H1 (cell line): ENCODE results near the gene FLT4. TPM values are rescaled to one million over a fixed set of nuclear protein-coding genes. Genes with fewer than 3 reads are reported as not detected.

Experiments
- CTCF ChIA-PET: fragments of 300-600 bp; sonication (Branson Sonifier 250); formaldehyde crosslinking; loops from one replicate; lab custom pipeline; 2021; ENCODE audit not compliant: partially characterized antibody; lab: Charles Lee
- POLR2A ChIA-PET: fragments of 300-600 bp; sonication (Branson Sonifier 250); formaldehyde crosslinking; loops from one replicate; lab custom pipeline; 2021; ENCODE audit warnings: inconsistent platforms; ENCODE audit not compliant: partially characterized antibody; lab: Charles Lee
- DNase-seq, 2 experiments: peaks; one replicate each; pipeline versions ENCODE4 v3.0.0 to v3.0.0-alpha.2; 2010 to 2022; ENCODE audit warnings: low spot score in 2 of 2, low read depth in 1 of 2, mixed read lengths in 1 of 2
- FAIRE-seq: peaks from 2 replicates; lab custom pipeline; 2011; peaks lifted over from hg19 to GRCh38; lab: Jason Lieb, UNC
- H2AFZ ChIP-seq: 2 replicates; pipeline ENCODE4 v1.8.1; 2012; ENCODE audit warnings: low read length, inconsistent platforms
- H2AK5ac ChIP-seq: 2 replicates; pipeline ENCODE4 v1.6.1; 2013; ENCODE audit warnings: low read depth, low read length
- H2BK120ac ChIP-seq: replicated peaks from 2 replicates; pipeline ENCODE3; 2013; ENCODE audit warnings: low read depth, low read length, inconsistent platforms
- H2BK12ac ChIP-seq: 2 replicates; pipeline ENCODE4 v1.6.1; 2013; ENCODE audit warnings: low read depth, low read length
- H2BK15ac ChIP-seq: 2 replicates; pipeline ENCODE4 v1.6.1; 2013; ENCODE audit warnings: low read length
- H2BK20ac ChIP-seq: 2 replicates; pipeline ENCODE4 v1.6.1; 2013; ENCODE audit warnings: low read length
- H2BK5ac ChIP-seq: 2 replicates; pipeline ENCODE4 v1.6.1; 2013; ENCODE audit warnings: low read depth, low read length
- H3K14ac ChIP-seq: 2 replicates; pipeline ENCODE4 v1.6.1; 2013; ENCODE audit warnings: inconsistent platforms; ENCODE audit not compliant: insufficient read length
- H3K18ac ChIP-seq: 2 replicates; pipeline ENCODE4 v1.6.1; 2013; ENCODE audit warnings: low read length; ENCODE audit errors: extremely low read depth
- H3K23ac ChIP-seq: 2 replicates; pipeline ENCODE4 v1.6.1; 2013; ENCODE audit warnings: inconsistent platforms; ENCODE audit not compliant: insufficient read length
- H3K23me2 ChIP-seq: 2 replicates; pipeline ENCODE4 v1.6.1; 2013; ENCODE audit warnings: low read depth, low read length
- H3K27ac ChIP-seq: 2 replicates; pipeline ENCODE4 v1.6.1; 2011; ENCODE audit warnings: low read depth, low read length, inconsistent platforms
- H3K27me3 ChIP-seq, 4 experiments: replicated peaks in 1 of 4; 1 replicate in 1 of 4; 2 replicates in 3 of 4; pipeline versions ENCODE4 v1.6.1 to v1.8.1; 2011 to 2013; ENCODE audit warnings: low read length in 3 of 4, mild to moderate bottlenecking in 3 of 4, inconsistent platforms in 2 of 4, mixed read lengths in 2 of 4, moderate library complexity in 1 of 4; ENCODE audit not compliant: control insufficient read depth in 3 of 4, insufficient read depth in 3 of 4; ENCODE audit errors: extremely low read depth in 1 of 4
- H3K36me3 ChIP-seq, 4 experiments: 2 replicates each; pipeline versions ENCODE4 v1.6.1 to v1.8.1; 2011 to 2013; ENCODE audit warnings: mild to moderate bottlenecking in 4 of 4, low read length in 3 of 4, moderate library complexity in 2 of 4, control low read depth in 1 of 4, inconsistent platforms in 1 of 4; ENCODE audit not compliant: insufficient read depth in 4 of 4, control insufficient read depth in 2 of 4
- H3K4ac ChIP-seq: replicated peaks from 2 replicates; pipeline ENCODE3; 2013; ENCODE audit warnings: low read length, low read depth, mixed read lengths, inconsistent platforms; ENCODE audit not compliant: insufficient read length
- H3K4me1 ChIP-seq, 4 experiments: replicated peaks in 1 of 4; 1 replicate in 1 of 4; 2 replicates in 3 of 4; pipeline versions ENCODE4 v1.6.1 to v1.8.1; 2011 to 2013; ENCODE audit warnings: low read length in 3 of 4, inconsistent platforms in 2 of 4, mixed read lengths in 1 of 4; ENCODE audit not compliant: insufficient read depth in 4 of 4, control insufficient read depth in 3 of 4
- H3K4me2 ChIP-seq, 2 experiments: 2 replicates each; pipeline versions ENCODE4 v1.6.1 to v1.8.1; 2011 to 2013; ENCODE audit warnings: low read depth in 2 of 2, low read length in 2 of 2, control low read depth in 1 of 2, inconsistent platforms in 1 of 2, mild to moderate bottlenecking in 1 of 2; ENCODE audit not compliant: insufficient read depth in 1 of 2
- H3K4me3 ChIP-seq, 4 experiments: fragments of 200-600, 300-600 bp in 1 of 4; sonication (generic), shearing (Covaris generic), sonication (Bioruptor Twin) in 1 of 4; 2 replicates each; pipeline versions ENCODE4 v1.5.1 to v1.8.1; 2011 to 2016; ENCODE audit warnings: low read length in 4 of 4, low read depth in 3 of 4, control low read depth in 2 of 4, inconsistent platforms in 2 of 4, mild to moderate bottlenecking in 2 of 4, mixed read lengths in 1 of 4, moderate library complexity in 1 of 4; ENCODE audit not compliant: insufficient read depth in 2 of 4; ENCODE audit errors: extremely low read depth in 1 of 4
- H3K56ac ChIP-seq: replicated peaks from 2 replicates; pipeline ENCODE3; 2013; ENCODE audit warnings: low read depth, mild to moderate bottlenecking, mixed read lengths, low read length, inconsistent platforms; ENCODE audit not compliant: insufficient read length
- H3K79me1 ChIP-seq: 2 replicates; pipeline ENCODE4 v1.6.1; 2013; ENCODE audit warnings: low read depth, low read length, control low read depth
- H3K79me2 ChIP-seq, 2 experiments: 2 replicates each; pipeline versions ENCODE4 v1.6.1 to v1.8.1; 2012 to 2013; ENCODE audit warnings: low read length in 2 of 2, mild to moderate bottlenecking in 2 of 2, inconsistent platforms in 1 of 2; ENCODE audit not compliant: insufficient read depth in 2 of 2, control insufficient read depth in 1 of 2
- H3K9ac ChIP-seq, 4 experiments: replicated peaks in 1 of 4; 1 replicate in 1 of 4; 2 replicates in 3 of 4; pipeline versions ENCODE4 v1.6.1 to v1.8.1; 2011 to 2013; ENCODE audit warnings: low read depth in 3 of 4, low read length in 3 of 4, control low read depth in 2 of 4, mild to moderate bottlenecking in 2 of 4, moderate library complexity in 2 of 4, inconsistent platforms in 1 of 4; ENCODE audit errors: extremely low read depth in 1 of 4
- H3K9me3 ChIP-seq, 2 experiments: 2 replicates each; pipeline versions ENCODE4 v1.6.1 to v1.8.1; 2012 to 2013; ENCODE audit warnings: mild to moderate bottlenecking in 2 of 2, moderate library complexity in 2 of 2, control low read depth in 1 of 2, inconsistent platforms in 1 of 2, low read depth in 1 of 2, low read length in 1 of 2, mixed read lengths in 1 of 2; ENCODE audit not compliant: insufficient read depth in 2 of 2
- H4K20me1 ChIP-seq, 2 experiments: replicated peaks in 1 of 2; 2 replicates each; pipeline versions ENCODE3 to v1.8.1; 2011 to 2013; ENCODE audit warnings: inconsistent platforms in 2 of 2, low read length in 2 of 2, mild to moderate bottlenecking in 1 of 2; ENCODE audit not compliant: insufficient read depth in 2 of 2, control insufficient read depth in 1 of 2
- H4K5ac ChIP-seq: 2 replicates; pipeline ENCODE4 v1.6.1; 2013; ENCODE audit warnings: low read length, low read depth, mixed read lengths, inconsistent platforms; ENCODE audit not compliant: insufficient read length
- H4K8ac ChIP-seq: 2 replicates; pipeline ENCODE4 v1.8.0; 2013; ENCODE audit warnings: mild to moderate bottlenecking, moderate library complexity, low read length, inconsistent platforms; ENCODE audit not compliant: insufficient read depth; ENCODE audit errors: extremely low read depth
- H4K91ac ChIP-seq: replicated peaks from 2 replicates; pipeline ENCODE3; 2013; ENCODE audit warnings: low read length, mixed read lengths, inconsistent platforms; ENCODE audit not compliant: insufficient read length
- ATF3 ChIP-seq: IDR thresholded peaks from 2 replicates; pipeline ENCODE4 v1.6.1; 2011; ENCODE audit warnings: low read depth, mild to moderate bottlenecking, low read length; ENCODE audit not compliant: insufficient read depth
- BRCA1 ChIP-seq: IDR thresholded peaks from 2 replicates; pipeline ENCODE4 v1.6.1; 2012; ENCODE audit warnings: low read depth, low read length, improper control_type of control experiment
- GTF2F1 ChIP-seq: IDR thresholded peaks from 2 replicates; pipeline ENCODE4 v1.6.1; 2012; ENCODE audit warnings: low read depth, low read length, improper control_type of control experiment, borderline replicate concordance
- MAFK ChIP-seq: IDR thresholded peaks from 2 replicates; pipeline ENCODE4 v1.6.1; 2012; ENCODE audit warnings: low read depth, mild to moderate bottlenecking, improper control_type of control experiment, low read length
- NANOG ChIP-seq: IDR thresholded peaks from 2 replicates; pipeline ENCODE4 v1.6.1; 2011; ENCODE audit warnings: low read length, low read depth, mild to moderate bottlenecking, inconsistent platforms; ENCODE audit not compliant: insufficient read depth, poor library complexity, severe bottlenecking
- USF2 ChIP-seq: IDR thresholded peaks from 2 replicates; pipeline ENCODE4 v1.6.1; 2011; ENCODE audit warnings: low read length, improper control_type of control experiment
- WGBS, 2 experiments: shearing (Covaris generic) in 1 of 2; methylation state at CpG; one replicate each; pipeline versions ENCODE4 v1.1.6 to v1.1.7; 2013 to 2015; ENCODE audit warnings: low lambda C conversion rate in 2 of 2, mixed read lengths in 2 of 2, inconsistent platforms in 1 of 2, low coverage in 1 of 2, missing lambda C conversion rate in 1 of 2; ENCODE audit not compliant: insufficient replicate concordance in 2 of 2, insufficient coverage in 1 of 2, insufficient read length in 1 of 2; ENCODE audit errors: extremely low coverage in 1 of 2, missing lambda C conversion rate in 1 of 2; 5-methylcytosine and 5-hydroxymethylcytosine counted together
- polyA plus RNA-seq, 7 experiments: library from polyadenylated mRNA; depleted of rRNA in 3 of 7; stranded (reverse) in 5 of 7; unstranded in 2 of 7; fragments of >200 nt in 5 of 7; fragments of 200-250 nt in 2 of 7; gene quantifications; 1 replicate in 5 of 7; 2 replicates in 1 of 7; 4 replicates in 1 of 7; pipeline versions ENCODE4 v1.2.1 to v1.2.3, GENCODE V29; 2011 to 2013; ENCODE audit warnings: missing spikeins in 2 of 7, mixed read lengths in 2 of 7
- total RNA-seq: library from RNA; stranded (reverse); fragmentation: NEBNext Ultra II Directional; extraction: Animal tissue kit (Norgen Biotek cat#: 25700); gene quantifications from 2 replicates; pipeline ENCODE4 v1.2.1, GENCODE V29; 2021

The FLT4 gene
- total and polyA plus RNA-seq, 2 of the 8 experiments (the other 6 are each of a cell fraction or from before 2014, with no cell fraction given), result 6.5 to 7.7 TPM

GRCh38 chr5:180684623-180685161 is 35.3 kb upstream of the FLT4 start:
- no peak overlapping the region for H3K18ac ChIP-seq
- H2AFZ ChIP-seq, result no peak overlapping the region
- H3K27me3 ChIP-seq, result no peaks in the 10 kb centered on the region
- no peaks in the 10 kb centered on the region for H3K23me2 ChIP-seq
- no peaks in the 10 kb centered on the region for H3K36me3 ChIP-seq
- no peak overlapping the region for H3K27ac ChIP-seq
- no peak overlapping the region for H2BK15ac ChIP-seq
- no peaks in the 10 kb centered on the region for H4K20me1 ChIP-seq
- CTCF ChIA-PET, result interaction anchor here (0.7 to 3.3 kb wide), 3 partner anchors 11 to 34 kb away, joined by 3 to 20 read pairs (median 7); no protein-coding TSS in a partner anchor
- FAIRE-seq (no peak), DNase-seq (no peak)
- peaks cover 0 to 6% (median 2%) of the 10 kb centered on the region in 4 experiments; a peak in 4 of 7 replicates for H3K4me1 ChIP-seq
- H4K91ac ChIP-seq, result no peak overlapping the region
- H2BK12ac ChIP-seq, result no peak overlapping the region
- H2BK20ac ChIP-seq, result no peak overlapping the region
- no peak overlapping the region for H4K8ac ChIP-seq
- no peak overlapping the region for H2BK120ac ChIP-seq
- no peak overlapping the region for H3K14ac ChIP-seq
- H2AK5ac ChIP-seq, result no peak overlapping the region
- no peak overlapping the region for H3K23ac ChIP-seq
- no peak overlapping the region for H3K9ac ChIP-seq
- no peak overlapping the region for H3K4me2 ChIP-seq
- no peak overlapping the region for H3K4me3 ChIP-seq
- no peaks in the 10 kb centered on the region for H3K79me1 ChIP-seq
- no peak for TF ChIP-seq NANOG
- TF ChIP-seq ATF3, result no peak
- no peak for TF ChIP-seq USF2
- no peak for TF ChIP-seq GTF2F1
- no peak for TF ChIP-seq MAFK
- no peak for TF ChIP-seq BRCA1
- H3K9me3 ChIP-seq, result peaks cover 4 to 6% of the 10 kb centered on the region in 2 experiments; a peak in 2 of 4 replicates
- no peak overlapping the region for H2BK5ac ChIP-seq
- no peaks in the 10 kb centered on the region for H3K79me2 ChIP-seq
- no peak overlapping the region for H3K4ac ChIP-seq
- 82% methylated on average over 11 of the region's 15 CpGs; no CpG with 5 or more reads in 1 of the 2 experiments for WGBS, 2 experiments
- POLR2A ChIA-PET, result interaction anchor here (1.7 kb wide), 1 partner anchor 117 kb away, joined by 3 read pairs; the partner anchor contains the start of gene MGAT1
- H3K56ac ChIP-seq, result no peak overlapping the region
- no peak overlapping the region for H4K5ac ChIP-seq
